Measurements from ENCODE around the gene IQGAP2.

The IQGAP2 gene

DNA sequence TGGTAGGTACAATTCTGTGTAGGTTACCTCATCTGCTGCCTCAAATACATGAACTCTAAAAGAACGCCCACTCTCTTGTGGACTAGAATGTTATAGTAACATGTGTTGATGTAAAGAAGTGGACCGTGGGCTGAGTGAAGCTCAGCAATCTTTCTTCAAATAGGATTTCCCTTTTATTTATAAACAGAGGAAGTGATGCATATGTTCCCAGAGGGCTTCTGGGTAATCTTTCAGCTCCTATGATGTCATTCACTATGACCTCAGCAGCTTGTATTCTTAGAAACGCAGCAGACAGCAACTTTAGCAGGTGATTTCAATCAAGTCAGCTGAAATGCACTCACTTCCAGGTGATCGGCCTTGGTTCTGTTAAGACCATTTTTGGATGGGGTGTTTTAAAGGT lies 205.7 kb downstream of the IQGAP2 start:
- no peaks in the 10 kb centered on the region for H3K36me3 ChIP-seq (replicated peaks)
- peak; percentile 58 for DNase-seq
- no peak overlapping the region for H3K27ac ChIP-seq
- no peak overlapping the region for H3K4me3 ChIP-seq (ENCODE audit: low read depth, low read length)
- in situ Hi-C loops (cut with HindIII; ENCODE audit: low pct_ligation_motif_present, low sequenced_read_pairs): no loop called here
- no peaks in the 10 kb centered on the region for H3K27me3 ChIP-seq (replicated peaks)
- no peak for TF ChIP-seq CTCF (IDR thresholded peaks at IDR 0.05; ENCODE audit: low read depth, low read length, missing control alignments)

DNA sequence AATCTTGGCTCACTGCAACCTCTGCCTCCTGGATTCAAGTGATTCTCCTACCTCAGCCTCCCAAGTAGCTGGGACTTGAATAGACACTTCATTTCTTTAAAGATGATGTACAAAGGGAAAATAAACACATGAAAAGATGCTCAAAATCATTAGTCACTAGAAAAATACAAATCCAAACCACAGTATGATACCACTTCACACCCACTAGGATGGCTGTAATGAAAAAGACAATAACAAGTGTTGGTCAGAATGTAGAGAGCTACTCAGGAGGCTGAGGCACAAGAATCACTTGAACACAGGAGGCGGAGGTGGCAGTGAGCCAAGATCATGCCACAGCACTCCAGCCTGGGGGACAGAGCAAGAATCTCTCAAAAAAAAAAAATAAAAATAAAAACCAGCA lies 207.1 kb downstream of the IQGAP2 start:
- H3K4me3 ChIP-seq (ENCODE audit: low read depth, low read length): no peak overlapping the region
- DNase-seq: peak; percentile 16
- no peaks in the 10 kb centered on the region for H3K27me3 ChIP-seq (replicated peaks)
- H3K27ac ChIP-seq: no peak overlapping the region
- no peaks in the 10 kb centered on the region for H3K36me3 ChIP-seq (replicated peaks)
- TF ChIP-seq CTCF (IDR thresholded peaks at IDR 0.05; ENCODE audit: low read depth, low read length, missing control alignments): no peak
- in situ Hi-C loops (cut with HindIII; ENCODE audit: low pct_ligation_motif_present, low sequenced_read_pairs): no loop called here

- Histone ChIP-seq H3K27me3 (replicated peaks) (no peaks in the 10 kb centered on the region), H3K4me3 (ENCODE audit: low read depth, low read length) (no peak overlapping the region), H3K27ac (no peak overlapping the region), H3K36me3 (replicated peaks) (no peaks in the 10 kb centered on the region)
- DNase-seq: no peak
- in situ Hi-C loops (cut with HindIII; ENCODE audit: low pct_ligation_motif_present, low sequenced_read_pairs): no loop called here
- no peak for TF ChIP-seq CTCF (IDR thresholded peaks at IDR 0.05; ENCODE audit: low read depth, low read length, missing control alignments)
Measured at GRCh38 chr5:76612942-76613341, 209.9 kb downstream of the IQGAP2 start.

DNA sequence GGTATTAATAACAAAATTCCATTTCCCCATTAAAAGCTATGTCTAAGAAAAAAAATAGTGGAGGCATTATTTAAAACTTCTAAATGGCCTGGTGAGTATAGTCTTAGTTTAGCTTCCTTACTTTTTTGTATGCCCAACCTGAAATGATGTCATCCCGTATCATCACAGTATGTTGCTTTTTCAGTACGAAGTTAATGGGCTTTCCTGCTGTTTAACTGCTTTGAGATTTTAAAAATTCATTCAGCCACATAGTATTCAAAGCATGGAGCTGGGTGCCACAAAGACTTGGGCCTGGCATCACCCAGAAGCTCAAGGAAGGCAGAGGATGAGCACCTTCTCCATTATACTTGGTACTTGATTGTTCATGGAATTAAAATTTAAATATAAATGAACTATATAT lies 212.7 kb downstream of the IQGAP2 start:
- no peaks in the 10 kb centered on the region for H3K27me3 ChIP-seq (replicated peaks)
- H3K4me3 ChIP-seq (ENCODE audit: low read depth, low read length): no peak overlapping the region
- no peaks in the 10 kb centered on the region for H3K36me3 ChIP-seq (replicated peaks)
- TF ChIP-seq CTCF (IDR thresholded peaks at IDR 0.05; ENCODE audit: low read depth, low read length, missing control alignments): no peak
- in situ Hi-C loops (cut with HindIII; ENCODE audit: low pct_ligation_motif_present, low sequenced_read_pairs): no loop called here
- H3K27ac ChIP-seq: no peak overlapping the region
- DNase-seq: no peak

DNA sequence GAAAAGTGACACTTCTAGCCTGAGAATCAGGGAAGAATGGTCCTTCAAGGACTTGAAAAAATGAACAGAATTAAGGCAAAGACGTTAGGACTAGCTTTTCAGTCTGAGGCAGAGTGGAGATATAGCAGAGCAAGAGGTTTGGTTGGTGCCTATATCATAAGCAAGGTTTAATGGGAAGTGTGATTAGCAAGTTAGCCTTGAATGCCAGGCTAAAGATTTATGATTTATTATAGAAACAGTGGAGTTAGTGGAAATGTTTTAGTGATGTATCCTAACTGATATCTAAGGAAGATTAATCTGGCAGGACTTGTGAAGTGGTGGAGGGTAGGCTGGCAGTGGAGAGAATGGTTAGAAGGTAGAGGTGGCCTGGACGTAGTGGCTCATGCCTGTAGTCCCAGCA lies 213.1 kb downstream of the IQGAP2 start:
- in situ Hi-C loops (cut with HindIII; ENCODE audit: low pct_ligation_motif_present, low sequenced_read_pairs): no loop called here
- no peak for TF ChIP-seq CTCF (IDR thresholded peaks at IDR 0.05; ENCODE audit: low read depth, low read length, missing control alignments)

DNA sequence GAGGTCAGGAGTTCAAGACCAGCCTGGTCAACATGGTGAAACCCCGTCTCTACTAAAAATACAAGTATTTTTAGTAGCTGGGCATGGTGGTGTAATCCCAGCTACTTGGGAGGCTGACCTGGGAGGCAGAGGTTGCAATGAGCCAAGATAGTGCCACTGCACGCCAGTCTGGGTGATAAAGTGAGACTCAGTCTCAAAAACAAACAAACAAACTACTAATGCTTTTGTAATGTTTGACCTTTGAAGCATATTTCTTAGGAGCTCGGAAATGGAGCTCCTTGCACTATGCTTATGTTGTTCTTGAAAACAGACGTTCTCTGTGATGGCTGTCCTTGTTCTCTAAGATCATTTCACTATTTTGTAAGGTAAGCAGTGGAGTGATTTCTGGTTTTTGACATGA lies 214.1 kb downstream of the IQGAP2 start:
- DNase-seq: peak; percentile 33
- H3K27me3 ChIP-seq (replicated peaks): no peaks in the 10 kb centered on the region
- no peak for TF ChIP-seq CTCF (IDR thresholded peaks at IDR 0.05; ENCODE audit: low read depth, low read length, missing control alignments)
- in situ Hi-C loops (cut with HindIII; ENCODE audit: low pct_ligation_motif_present, low sequenced_read_pairs): no loop called here
- H3K27ac ChIP-seq: peak overlapping the region; percentile 66
- no peaks in the 10 kb centered on the region for H3K36me3 ChIP-seq (replicated peaks)
- no peak overlapping the region for H3K4me3 ChIP-seq (ENCODE audit: low read depth, low read length)

More for the DNA sequence above, 213.1 kb downstream of the IQGAP2 start:
- no peak overlapping the region for H3K27ac ChIP-seq
- no peak overlapping the region for H3K4me3 ChIP-seq (ENCODE audit: low read depth, low read length)
- DNase-seq: no peak
- H3K36me3 ChIP-seq (replicated peaks): no peaks in the 10 kb centered on the region
- H3K27me3 ChIP-seq (replicated peaks): no peaks in the 10 kb centered on the region

Data from brain microvascular endothelial cell (primary cell).